Measurements from ENCODE around the gene PRAMEF9. TPM values are rescaled to one million over a fixed set of nuclear protein-coding genes. Genes with fewer than 3 reads are reported as not detected.
"Not testable (repeated sequence)": the region's sequence is repeated elsewhere in the genome, so short reads cannot be mapped to it uniquely, and the experiment has no call there.

Gene PRAMEF9
- not detected for polyA plus RNA-seq
- long read RNA-seq, donor 1, result 0 reads
- long read RNA-seq, donor 2, result 0 reads
- long read RNA-seq, donor 3, result 0 reads
- long read RNA-seq, donor 4, result 0 reads
- long read RNA-seq, donor 5, result 0 reads
- long read RNA-seq, donor 6, result 0 reads
- long read RNA-seq, donor 7, result 0 reads
- long read RNA-seq, donor 8, result 0 reads
- long read RNA-seq, donor 9, result 0 reads
- long read RNA-seq, donor 10, result 0 reads

DNA sequence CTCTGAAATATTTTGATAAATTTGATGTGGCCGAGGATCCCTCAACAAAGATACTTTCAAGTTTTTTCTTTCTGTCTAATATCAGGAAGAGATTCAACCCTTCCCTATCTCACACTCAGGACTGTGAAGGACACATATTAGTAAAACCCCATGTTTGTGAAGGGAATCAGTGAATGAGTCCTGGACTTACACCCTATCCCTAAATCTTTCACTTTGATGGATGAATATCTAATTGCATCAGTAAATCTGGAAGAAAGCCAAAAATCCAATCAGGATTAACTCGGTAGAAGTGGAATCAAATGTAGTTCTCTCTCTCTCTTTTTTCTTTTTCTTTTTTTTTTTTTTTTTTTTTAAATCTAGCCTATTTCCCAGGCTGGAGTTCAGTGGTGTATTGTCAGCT is at the start of gene PRAMEF9:
TSS of gene PRAMEF9 (plus strand) at position 301 of the 400 bp plus-strand sequence. CDS start 3,433 bp downstream, outside the sequence.
- H3K4me3 ChIP-seq (ENCODE audit: low read depth in 1 of 3, low read length in 3 of 3); FAIRE-seq: not testable (repeated sequence)
- 81 to 95% (median 89%) methylated on average over 1 of the region's 2 CpGs for WGBS, 3 donors

DNA sequence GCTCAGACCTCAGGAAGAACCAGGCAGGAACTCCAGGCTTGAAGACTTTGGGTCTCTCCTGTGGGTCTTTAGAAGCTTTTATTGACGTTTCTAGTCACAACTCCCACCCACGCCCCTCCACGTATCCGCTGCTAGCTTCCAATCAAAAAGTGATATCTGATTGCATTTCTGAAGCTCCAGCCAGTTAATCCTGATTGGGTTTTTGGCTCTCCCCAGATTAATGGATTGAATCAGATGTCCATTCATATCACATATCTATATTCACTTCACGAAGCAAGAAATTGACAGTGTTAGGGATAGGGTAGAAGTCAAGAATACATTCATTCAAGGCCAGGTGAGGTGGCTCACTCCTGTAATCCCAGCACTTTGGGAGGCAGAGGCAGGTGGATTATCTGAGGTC is 15.7 kb upstream of the PRAMEF9 start, which contains the start of gene PRAMEF26:
TSS of gene PRAMEF26 (minus strand) at position 101 of the 400 bp plus-strand sequence. CDS start 2,914 bp downstream, outside the sequence.
- H3K36me3 ChIP-seq (ENCODE audit: control insufficient read depth in 3 of 3, insufficient read depth in 2 of 3, low read depth in 1 of 3, low read length in 3 of 3); H3K4me1 ChIP-seq (ENCODE audit: control insufficient read depth in 3 of 3, insufficient read depth in 2 of 3, low read depth in 1 of 3, low read length in 2 of 3); FAIRE-seq; H3K27me3 ChIP-seq (ENCODE audit: control insufficient read depth in 3 of 3, insufficient read depth in 3 of 3, low read length in 3 of 3); H3K4me3 ChIP-seq (ENCODE audit: low read depth in 1 of 3, low read length in 3 of 3); DNase-seq; H3K27ac ChIP-seq (ENCODE audit: low read depth in 1 of 3, low read length in 2 of 3); H3K9me3 ChIP-seq (ENCODE audit: control insufficient read depth in 2 of 2, insufficient read depth in 1 of 2, low read depth in 1 of 2, low read length in 1 of 2): not testable (repeated sequence)
- WGBS, 3 donors, result 86% methylated on average over 1 of the region's 5 CpGs; no CpG with 5 or more reads in 2 of the 3 donors

More for the DNA sequence above, at the start of gene PRAMEF9:
- H3K36me3 ChIP-seq (ENCODE audit: control insufficient read depth in 3 of 3, insufficient read depth in 2 of 3, low read depth in 1 of 3, low read length in 3 of 3); H3K27me3 ChIP-seq (ENCODE audit: control insufficient read depth in 3 of 3, insufficient read depth in 3 of 3, low read length in 3 of 3); H3K4me1 ChIP-seq (ENCODE audit: control insufficient read depth in 3 of 3, insufficient read depth in 2 of 3, low read depth in 1 of 3, low read length in 2 of 3); H3K27ac ChIP-seq (ENCODE audit: low read depth in 1 of 3, low read length in 2 of 3); DNase-seq; H3K9me3 ChIP-seq (ENCODE audit: control insufficient read depth in 2 of 2, insufficient read depth in 1 of 2, low read depth in 1 of 2, low read length in 1 of 2): not testable (repeated sequence)

DNA sequence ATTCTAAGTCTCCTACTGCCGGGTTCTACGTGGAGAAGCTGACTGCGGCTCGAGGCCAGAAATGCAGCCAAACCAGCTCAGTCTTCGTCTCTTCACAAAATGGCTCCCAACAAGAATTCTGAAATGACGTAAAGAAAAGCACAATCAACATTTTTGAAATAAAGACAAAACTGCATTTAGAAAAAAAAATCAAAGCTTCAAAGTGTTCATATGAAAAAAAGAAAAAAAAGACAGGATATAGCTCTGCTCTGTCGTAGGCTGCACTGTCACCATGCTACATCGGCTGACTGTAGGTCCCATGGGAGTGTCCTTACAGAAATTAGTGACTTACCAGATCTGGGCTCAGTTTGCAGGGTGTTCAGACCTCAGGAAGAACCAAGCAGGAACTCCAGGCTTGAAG is 6.1 kb upstream of the PRAMEF9 start, which contains the start of gene HNRNPCL4:
TSS of gene HNRNPCL4 (minus strand) at position 101 of the 400 bp plus-strand sequence. CDS start 164 bp downstream, outside the sequence.
- not testable (repeated sequence) for H3K36me3 ChIP-seq (ENCODE audit: control insufficient read depth in 3 of 3, insufficient read depth in 2 of 3, low read depth in 1 of 3, low read length in 3 of 3); DNase-seq; H3K9me3 ChIP-seq (ENCODE audit: control insufficient read depth in 2 of 2, insufficient read depth in 1 of 2, low read depth in 1 of 2, low read length in 1 of 2); H3K4me3 ChIP-seq (ENCODE audit: low read depth in 1 of 3, low read length in 3 of 3); FAIRE-seq; H3K27ac ChIP-seq (ENCODE audit: low read depth in 1 of 3, low read length in 2 of 3); H3K27me3 ChIP-seq (ENCODE audit: control insufficient read depth in 3 of 3, insufficient read depth in 3 of 3, low read length in 3 of 3); H3K4me1 ChIP-seq (ENCODE audit: control insufficient read depth in 3 of 3, insufficient read depth in 2 of 3, low read depth in 1 of 3, low read length in 2 of 3)
- no CpG with 5 or more reads among the region's 8 CpGs for WGBS, 3 donors

DNA sequence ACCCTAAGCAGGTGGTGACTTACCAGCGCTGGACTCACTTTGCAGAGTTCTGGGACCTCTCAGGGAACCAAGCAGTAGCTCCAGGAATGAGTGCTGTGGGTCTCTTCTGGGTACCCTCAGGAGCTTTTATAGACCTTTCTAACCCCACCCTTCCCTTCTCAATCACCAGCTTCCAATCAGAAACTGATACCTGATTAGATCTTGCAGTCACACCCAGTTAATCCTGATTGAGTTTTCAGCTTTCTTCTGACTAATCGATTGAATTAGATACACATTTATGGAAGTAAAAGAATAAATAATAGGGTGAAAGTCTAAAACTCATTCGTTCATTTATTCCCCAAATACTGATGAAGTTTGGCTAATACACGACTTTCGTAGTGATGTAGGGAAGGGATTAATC is 29.7 kb downstream of the PRAMEF9 start, which contains the start of gene PRAMEF13:
TSS of gene PRAMEF13 (minus strand) at position 101 of the 400 bp plus-strand sequence. CDS start 1,820 bp downstream, outside the sequence.
- DNase-seq; H3K27me3 ChIP-seq (ENCODE audit: control insufficient read depth in 3 of 3, insufficient read depth in 3 of 3, low read length in 3 of 3); H3K9me3 ChIP-seq (ENCODE audit: control insufficient read depth in 2 of 2, insufficient read depth in 1 of 2, low read depth in 1 of 2, low read length in 1 of 2); H3K4me3 ChIP-seq (ENCODE audit: low read depth in 1 of 3, low read length in 3 of 3); H3K36me3 ChIP-seq (ENCODE audit: control insufficient read depth in 3 of 3, insufficient read depth in 2 of 3, low read depth in 1 of 3, low read length in 3 of 3); H3K27ac ChIP-seq (ENCODE audit: low read depth in 1 of 3, low read length in 2 of 3); FAIRE-seq; H3K4me1 ChIP-seq (ENCODE audit: control insufficient read depth in 3 of 3, insufficient read depth in 2 of 3, low read depth in 1 of 3, low read length in 2 of 3): not testable (repeated sequence)
- WGBS, 3 donors, result 79% methylated on average over 1 of the region's 5 CpGs; no CpG with 5 or more reads in 2 of the 3 donors

DNA sequence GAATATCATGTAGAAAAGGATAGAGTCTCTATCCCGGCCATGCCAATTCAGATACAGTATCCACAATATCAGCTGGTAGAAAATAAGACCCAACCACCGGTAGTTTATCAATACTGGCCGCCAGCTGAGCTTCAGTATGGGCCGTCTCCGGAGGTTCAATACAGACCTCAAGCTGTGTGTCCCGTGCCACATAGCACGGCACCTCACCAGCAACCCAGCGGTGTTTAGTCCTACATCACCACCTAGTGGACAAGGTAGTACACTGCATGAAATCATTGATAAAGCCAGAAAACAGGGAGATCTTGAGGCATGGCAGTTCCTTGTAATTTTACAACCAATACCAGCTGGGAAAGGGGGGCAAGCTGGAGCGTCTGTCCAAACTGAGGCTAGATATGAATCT is 37.1 kb downstream of the PRAMEF9 start:
- not testable (repeated sequence) for H3K36me3 ChIP-seq (ENCODE audit: control insufficient read depth in 3 of 3, insufficient read depth in 2 of 3, low read depth in 1 of 3, low read length in 3 of 3); H3K9me3 ChIP-seq (ENCODE audit: control insufficient read depth in 2 of 2, insufficient read depth in 1 of 2, low read depth in 1 of 2, low read length in 1 of 2); DNase-seq; H3K4me3 ChIP-seq (ENCODE audit: low read depth in 1 of 3, low read length in 3 of 3); FAIRE-seq; H3K4me1 ChIP-seq (ENCODE audit: control insufficient read depth in 3 of 3, insufficient read depth in 2 of 3, low read depth in 1 of 3, low read length in 2 of 3); H3K27ac ChIP-seq (ENCODE audit: low read depth in 1 of 3, low read length in 2 of 3); H3K27me3 ChIP-seq (ENCODE audit: control insufficient read depth in 3 of 3, insufficient read depth in 3 of 3, low read length in 3 of 3)
- no CpG with 5 or more reads among the region's 9 CpGs for WGBS, 3 donors

DNA sequence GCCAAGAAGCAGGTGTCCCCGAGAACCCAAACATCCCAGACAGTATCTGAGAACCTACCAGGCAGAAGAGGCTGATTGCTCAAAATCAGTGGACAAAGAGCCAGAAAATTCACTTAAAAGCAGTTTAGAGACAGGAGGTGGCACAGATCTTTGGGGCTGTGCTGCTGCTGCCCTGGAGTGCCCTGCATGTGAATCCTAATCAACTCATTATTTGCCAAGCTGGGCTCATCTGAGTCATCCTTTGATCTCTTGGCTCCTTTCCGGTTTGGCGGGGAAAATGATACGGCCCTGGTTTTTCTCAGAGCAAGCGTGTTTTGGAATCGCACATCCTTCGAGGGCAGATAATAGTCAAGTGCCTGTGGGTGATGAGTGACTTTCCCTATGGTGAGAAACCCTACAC is 45.0 kb downstream of the PRAMEF9 start:
- H3K4me1 ChIP-seq (ENCODE audit: control insufficient read depth in 3 of 3, insufficient read depth in 2 of 3, low read depth in 1 of 3, low read length in 2 of 3); H3K27ac ChIP-seq (ENCODE audit: low read depth in 1 of 3, low read length in 2 of 3); H3K27me3 ChIP-seq (ENCODE audit: control insufficient read depth in 3 of 3, insufficient read depth in 3 of 3, low read length in 3 of 3); H3K4me3 ChIP-seq (ENCODE audit: low read depth in 1 of 3, low read length in 3 of 3); H3K9me3 ChIP-seq (ENCODE audit: control insufficient read depth in 2 of 2, insufficient read depth in 1 of 2, low read depth in 1 of 2, low read length in 1 of 2); H3K36me3 ChIP-seq (ENCODE audit: control insufficient read depth in 3 of 3, insufficient read depth in 2 of 3, low read depth in 1 of 3, low read length in 3 of 3); FAIRE-seq; DNase-seq: not testable (repeated sequence)
- WGBS, 3 donors, result no CpG with 5 or more reads among the region's 7 CpGs

DNA sequence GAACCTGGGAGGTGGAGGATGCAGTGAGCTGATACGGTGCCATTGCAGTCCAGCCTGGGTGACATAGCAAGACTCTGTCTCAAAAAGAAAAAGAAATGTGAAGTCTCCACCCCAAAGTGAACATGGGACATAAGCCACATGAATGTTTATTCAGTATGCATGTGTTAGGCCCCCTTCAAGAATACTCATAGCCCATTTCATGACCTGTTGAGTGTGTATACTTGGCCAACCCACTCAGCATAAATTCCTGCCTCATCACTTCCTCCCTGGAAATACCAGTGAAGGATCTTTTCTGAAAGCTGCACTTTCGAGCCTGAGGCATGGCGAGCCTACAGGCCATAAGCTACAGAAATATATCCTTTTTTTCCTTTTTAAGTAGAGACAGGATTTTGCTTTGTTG is 47.6 kb downstream of the PRAMEF9 start:
- no CpG with 5 or more reads among the region's 3 CpGs for WGBS, 3 donors
- not testable (repeated sequence) for FAIRE-seq; H3K36me3 ChIP-seq (ENCODE audit: control insufficient read depth in 3 of 3, insufficient read depth in 2 of 3, low read depth in 1 of 3, low read length in 3 of 3); DNase-seq; H3K4me3 ChIP-seq (ENCODE audit: low read depth in 1 of 3, low read length in 3 of 3); H3K27ac ChIP-seq (ENCODE audit: low read depth in 1 of 3, low read length in 2 of 3); H3K9me3 ChIP-seq (ENCODE audit: control insufficient read depth in 2 of 2, insufficient read depth in 1 of 2, low read depth in 1 of 2, low read length in 1 of 2); H3K4me1 ChIP-seq (ENCODE audit: control insufficient read depth in 3 of 3, insufficient read depth in 2 of 3, low read depth in 1 of 3, low read length in 2 of 3); H3K27me3 ChIP-seq (ENCODE audit: control insufficient read depth in 3 of 3, insufficient read depth in 3 of 3, low read length in 3 of 3)

DNA sequence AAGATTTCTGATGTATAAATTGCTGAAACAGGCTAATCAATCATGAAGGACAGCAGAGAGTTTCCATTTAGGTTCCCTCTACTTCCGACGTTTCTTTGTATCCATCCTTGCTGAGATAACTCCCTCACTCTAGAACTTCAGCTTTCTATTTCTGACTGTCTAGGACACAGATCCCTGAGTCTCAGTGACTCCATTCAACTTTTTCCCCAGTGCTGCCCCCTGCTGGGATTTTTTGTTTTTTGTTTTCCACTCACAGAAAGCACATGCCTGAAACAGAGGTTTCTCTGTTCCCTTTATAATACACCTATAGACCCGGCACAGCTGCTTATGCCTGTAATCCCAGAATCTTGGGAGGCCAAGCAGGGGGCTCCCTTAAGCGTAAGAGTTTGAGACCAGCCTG is 51.1 kb downstream of the PRAMEF9 start:
- not testable (repeated sequence) for DNase-seq; H3K27ac ChIP-seq (ENCODE audit: low read depth in 1 of 3, low read length in 2 of 3); H3K27me3 ChIP-seq (ENCODE audit: control insufficient read depth in 3 of 3, insufficient read depth in 3 of 3, low read length in 3 of 3); H3K4me3 ChIP-seq (ENCODE audit: low read depth in 1 of 3, low read length in 3 of 3); FAIRE-seq; H3K4me1 ChIP-seq (ENCODE audit: control insufficient read depth in 3 of 3, insufficient read depth in 2 of 3, low read depth in 1 of 3, low read length in 2 of 3); H3K9me3 ChIP-seq (ENCODE audit: control insufficient read depth in 2 of 2, insufficient read depth in 1 of 2, low read depth in 1 of 2, low read length in 1 of 2); H3K36me3 ChIP-seq (ENCODE audit: control insufficient read depth in 3 of 3, insufficient read depth in 2 of 3, low read depth in 1 of 3, low read length in 3 of 3)
- no CpG with 5 or more reads among the region's 4 CpGs for WGBS, 3 donors
